ENCODE measurements around the gene HOXD9. TPM values are rescaled to one million over a fixed set of nuclear protein-coding genes. Genes with fewer than 3 reads are reported as not detected.

Gene HOXD9
- total and polyA plus RNA-seq, 10 donors: 1.1 to 4.0 (median 2.6) TPM

GRCh38 chr2:176096986-176097819 lies 25.3 kb upstream of the HOXD9 start:
- H3K27ac ChIP-seq: no peak overlapping the region
- H3K36me3 ChIP-seq: no peaks in the 10 kb centered on the region
- no peak for TF ChIP-seq POLR2A (IDR thresholded peaks at IDR 0.05)
- TF ChIP-seq CTCF (IDR thresholded peaks at IDR 0.05 in 8 of 11, conservative IDR thresholded peaks at IDR 0.05 in 3 of 11): peak; percentile 50 to 84 (median 76)
- TF ChIP-seq POLR2AphosphoS5 (IDR thresholded peaks at IDR 0.05): peak in 2 of 3 donors; percentile 44 to 46
- peaks cover 28 to 100% (median 100%) of the 10 kb centered on the region in 7 donors for H3K27me3 ChIP-seq (replicated peaks in 1 of 7)
- peak overlapping the region; percentile 15 to 67 (median 38) for H3K4me3 ChIP-seq
- peak; percentile 90 for DNase-seq
- intact Hi-C loops (cut with DNase I; ENCODE audit: low total_unique reads): loop anchor here (5.0 kb wide), 1 partner anchor 845 kb away; no protein-coding TSS in a partner anchor
- peaks cover 0 to 5% (median 0%) of the 10 kb centered on the region in 8 donors for H3K9me3 ChIP-seq
- H3K4me1 ChIP-seq: peaks cover 10 to 61% (median 49%) of the 10 kb centered on the region in 6 donors
- WGBS, 5 donors: 1 to 6% (median 2%) methylated on average over 29 to 45 of the region's 45 CpGs

GRCh38 chr2:176097820-176098365 lies 24.6 kb upstream of the HOXD9 start:
- intact Hi-C loops (cut with DNase I; ENCODE audit: low total_unique reads): loop anchor here (5.0 kb wide), 1 partner anchor 846 kb away; no protein-coding TSS in a partner anchor
- TF ChIP-seq POLR2A (IDR thresholded peaks at IDR 0.05) (no peak), CTCF (IDR thresholded peaks at IDR 0.05 in 8 of 11, conservative IDR thresholded peaks at IDR 0.05 in 3 of 11) (peak in 3 of 11 experiments; percentile 14 to 38 (median 32))
- Histone ChIP-seq H3K4me3 (peak overlapping the region in 4 of 8 donors; percentile 37 to 67 (median 42)), H3K9me3 (peaks cover 0 to 5% (median 0%) of the 10 kb centered on the region in 8 donors), H3K27me3 (replicated peaks in 1 of 7) (peaks cover 28 to 100% (median 100%) of the 10 kb centered on the region in 7 donors), H3K4me1 (peaks cover 10 to 54% (median 43%) of the 10 kb centered on the region in 6 donors), H3K36me3 (no peaks in the 10 kb centered on the region), H3K27ac (no peak overlapping the region)
- WGBS, 5 donors: 3 to 6% (median 4%) methylated on average over 18 of the region's 18 CpGs
- no peak for DNase-seq

GRCh38 chr2:176098366-176099158 lies 24.0 kb upstream of the HOXD9 start:
- TF ChIP-seq CTCF (IDR thresholded peaks at IDR 0.05 in 8 of 11, conservative IDR thresholded peaks at IDR 0.05 in 3 of 11): no peak
- TF ChIP-seq POLR2AphosphoS5 (IDR thresholded peaks at IDR 0.05): no peak
- TF ChIP-seq POLR2A (IDR thresholded peaks at IDR 0.05): no peak
- peaks cover 25 to 100% (median 100%) of the 10 kb centered on the region in 7 donors for H3K27me3 ChIP-seq (replicated peaks in 1 of 7)
- intact Hi-C loops (cut with DNase I; ENCODE audit: low total_unique reads): loop anchor here (5.0 kb wide), 1 partner anchor 846 kb away; no protein-coding TSS in a partner anchor
- peaks cover 0 to 5% (median 0%) of the 10 kb centered on the region in 8 donors for H3K9me3 ChIP-seq
- peaks cover 5 to 47% (median 37%) of the 10 kb centered on the region in 6 donors for H3K4me1 ChIP-seq
- WGBS, 5 donors: 4 to 12% (median 7%) methylated on average over 15 to 35 of the region's 35 CpGs
- H3K4me3 ChIP-seq: peak overlapping the region in 1 of 8 donors; percentile 1
- no peaks in the 10 kb centered on the region for H3K36me3 ChIP-seq
- H3K27ac ChIP-seq: no peak overlapping the region
- no peak for DNase-seq

Measured in spleen (tissue), 11 donors.